ENCODE results near the gene LACRT. TPM values are rescaled to one million over a fixed set of nuclear protein-coding genes. Genes with fewer than 3 reads are reported as not detected.

The LACRT gene
- total and polyA plus RNA-seq, 2 of the 8 experiments (the other 6 are each of a cell fraction or from before 2014, with no cell fraction given): not detected

DNA sequence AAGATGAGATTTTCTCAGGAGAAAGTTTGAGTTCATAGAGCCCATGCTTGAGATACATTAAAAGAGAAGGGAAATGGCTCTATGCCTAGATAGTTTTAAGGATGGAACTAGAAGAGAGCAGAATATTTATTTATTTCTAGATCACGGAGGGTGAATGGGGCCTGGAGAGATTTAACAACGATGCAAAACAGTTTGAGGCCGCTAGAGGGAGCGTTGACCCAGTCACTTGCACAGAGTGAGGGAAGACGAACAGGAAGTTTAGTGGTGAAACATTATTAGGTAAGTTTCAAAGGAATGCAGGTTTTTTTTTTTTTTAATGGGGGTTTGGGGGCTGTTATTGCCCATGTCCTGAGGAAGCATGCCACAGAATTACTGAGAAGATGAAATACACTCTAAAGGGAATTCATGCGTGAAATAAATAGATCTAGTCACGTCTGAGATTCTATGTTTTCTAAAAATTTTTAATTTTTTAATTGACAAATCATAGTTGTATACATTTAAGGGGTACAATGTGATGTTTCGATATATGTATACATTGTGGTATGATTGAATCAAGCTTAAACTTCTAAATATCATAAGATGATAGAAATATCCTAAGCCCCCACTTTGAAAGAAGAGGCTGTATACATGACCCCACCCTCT, 31.4 kb downstream of the LACRT start:
- TF ChIP-seq CTCF (IDR thresholded peaks at IDR 0.05; ENCODE audit: control extremely low read depth in 1 of 3, insufficient read depth in 1 of 3, low read depth in 1 of 3, low read length in 3 of 3) (peak; percentile 73 to 86 (median 82)), RXRA (IDR thresholded peaks at IDR 0.05; ENCODE audit: insufficient read depth, low read depth, low read length) (no peak), ZNF274 (IDR thresholded peaks at IDR 0.05; ENCODE audit: borderline replicate concordance, extremely low read depth, low read length) (no peak), USF2 (IDR thresholded peaks at IDR 0.05; ENCODE audit: low read length) (no peak), RAD21 (IDR thresholded peaks at IDR 0.05 in 1 of 2, conservative IDR thresholded peaks at IDR 0.05 in 1 of 2; ENCODE audit: low read depth in 2 of 2, low read length in 2 of 2) (peak; percentile 64 to 76)
- no peaks in the 10 kb centered on the region for H4K20me1 ChIP-seq (replicated peaks in 1 of 2; ENCODE audit: control insufficient read depth in 1 of 2, insufficient read depth in 2 of 2, low read length in 2 of 2)
- no peak overlapping the region for H4K5ac ChIP-seq (ENCODE audit: insufficient read length, low read depth, low read length)
- no peak overlapping the region for H2BK15ac ChIP-seq (ENCODE audit: low read length)
- H2BK12ac ChIP-seq (ENCODE audit: low read depth, low read length): no peak overlapping the region
- H3K27me3 ChIP-seq (replicated peaks in 1 of 4; ENCODE audit: control insufficient read depth in 3 of 4, extremely low read depth in 1 of 4, insufficient read depth in 3 of 4, low read length in 3 of 4): peaks cover 0 to 8% (median 2%) of the 10 kb centered on the region in 4 experiments; a peak in 3 of 7 replicates
- no peak overlapping the region for H2AFZ ChIP-seq (ENCODE audit: low read length)
- no peak overlapping the region for H3K23ac ChIP-seq (ENCODE audit: insufficient read length)
- H3K4me2 ChIP-seq (ENCODE audit: insufficient read depth in 1 of 2, low read depth in 2 of 2, low read length in 2 of 2): no peak overlapping the region
- no peak overlapping the region for H3K18ac ChIP-seq (ENCODE audit: extremely low read depth, low read length)
- no peak overlapping the region for H2BK120ac ChIP-seq (replicated peaks; ENCODE audit: low read depth, low read length)
- H3K27ac ChIP-seq (ENCODE audit: low read depth, low read length): no peak overlapping the region
- POLR2A ChIA-PET (ENCODE audit: partially characterized antibody): no interaction called here
- peak in 1 of 2 experiments; percentile 72 for DNase-seq (ENCODE audit: low read depth in 1 of 2, low spot score in 2 of 2)
- 33% methylated on average over 8 of the region's 8 CpGs; no CpG with 5 or more reads in 1 of the 2 experiments for WGBS, 2 experiments (ENCODE audit: extremely low coverage in 1 of 2, insufficient coverage in 1 of 2, insufficient read length in 1 of 2, insufficient replicate concordance in 2 of 2, low coverage in 1 of 2, low lambda C conversion rate in 2 of 2, missing lambda C conversion rate in 1 of 2)
- H3K4me1 ChIP-seq (replicated peaks in 1 of 4; ENCODE audit: control insufficient read depth in 3 of 4, insufficient read depth in 4 of 4, low read length in 3 of 4): no peaks in the 10 kb centered on the region
- H3K4me3 ChIP-seq (ENCODE audit: extremely low read depth in 1 of 4, insufficient read depth in 2 of 4, low read depth in 3 of 4, low read length in 4 of 4): no peak overlapping the region
- H3K79me1 ChIP-seq (ENCODE audit: low read depth, low read length): no peaks in the 10 kb centered on the region
- no peak overlapping the region for H3K14ac ChIP-seq (ENCODE audit: insufficient read length)
- no peak overlapping the region for H2BK20ac ChIP-seq (ENCODE audit: low read length)
- H3K56ac ChIP-seq (replicated peaks; ENCODE audit: insufficient read length, low read depth, low read length): no peak overlapping the region
- H3K9ac ChIP-seq (replicated peaks in 1 of 4; ENCODE audit: extremely low read depth in 1 of 4, low read depth in 3 of 4, low read length in 3 of 4): no peak overlapping the region
- peak; percentile 92 for FAIRE-seq
- no peaks in the 10 kb centered on the region for H3K9me3 ChIP-seq (ENCODE audit: insufficient read depth in 2 of 2, low read depth in 1 of 2, low read length in 1 of 2)
- no peak overlapping the region for H2BK5ac ChIP-seq (ENCODE audit: low read depth, low read length)
- H4K91ac ChIP-seq (replicated peaks; ENCODE audit: insufficient read length, low read length): no peak overlapping the region
- no peak overlapping the region for H4K8ac ChIP-seq (ENCODE audit: extremely low read depth, insufficient read depth, low read length)
- no peak overlapping the region for H2AK5ac ChIP-seq (ENCODE audit: low read depth, low read length)
- CTCF ChIA-PET (ENCODE audit: partially characterized antibody): interaction anchor here (0.9 to 6.8 kb wide), 21 partner anchors 7 to 128 kb away, joined by 3 to 48 read pairs (median 4); no protein-coding TSS in a partner anchor
- H3K79me2 ChIP-seq (ENCODE audit: control insufficient read depth in 1 of 2, insufficient read depth in 2 of 2, low read length in 2 of 2): no peaks in the 10 kb centered on the region
- H3K36me3 ChIP-seq (ENCODE audit: control insufficient read depth in 2 of 4, insufficient read depth in 4 of 4, low read length in 3 of 4): no peaks in the 10 kb centered on the region
- H3K23me2 ChIP-seq (ENCODE audit: low read depth, low read length): no peaks in the 10 kb centered on the region
- H3K4ac ChIP-seq (replicated peaks; ENCODE audit: insufficient read length, low read depth, low read length): no peak overlapping the region

All from H1 (cell line).